HG03108 (cell line): ENCODE results near the gene PLEKHA8.
A peak's percentile ranks its signal among the peaks of the same experiment; 100 is the strongest.

Source experiments
- ATAC-seq: cut with Tn5 transposase; IDR thresholded peaks from one replicate; pipeline ENCODE4 v1.9.1; 2021; ENCODE audit warnings: moderate library complexity; ENCODE audit not compliant: unreplicated experiment

Gene PLEKHA8

GRCh38 chr7:30166155-30166840 lies 138.1 kb downstream of the PLEKHA8 start:
- ATAC-seq = no peak

GRCh38 chr7:30166841-30167235 lies 138.6 kb downstream of the PLEKHA8 start:
- ATAC-seq = no peak

- ATAC-seq = no peak
Measured at GRCh38 chr7:30167901-30168300, 139.7 kb downstream of the PLEKHA8 start.

- no peak for ATAC-seq
Measured at GRCh38 chr7:30168835-30169573, 140.8 kb downstream of the PLEKHA8 start.

GRCh38 chr7:30169579-30169978 lies 141.4 kb downstream of the PLEKHA8 start:
- ATAC-seq = no peak

- no peak for ATAC-seq
Measured at GRCh38 chr7:30170476-30171205, 142.4 kb downstream of the PLEKHA8 start.

GRCh38 chr7:30171766-30172447 lies 143.7 kb downstream of the PLEKHA8 start:
- no peak for ATAC-seq

- no peak for ATAC-seq
Measured at GRCh38 chr7:30172451-30172850, 144.2 kb downstream of the PLEKHA8 start.

GRCh38 chr7:30173058-30173897 lies 145.1 kb downstream of the PLEKHA8 start:
- ATAC-seq = no peak

GRCh38 chr7:30175180-30175579 lies 147.0 kb downstream of the PLEKHA8 start:
- ATAC-seq = no peak

GRCh38 chr7:30175636-30176147 lies 147.5 kb downstream of the PLEKHA8 start:
- ATAC-seq = no peak

- peak; percentile 57 for ATAC-seq
Measured at GRCh38 chr7:30176463-30177109, 148.4 kb downstream of the PLEKHA8 start.

GRCh38 chr7:30177186-30177585 lies 149.0 kb downstream of the PLEKHA8 start:
- ATAC-seq = no peak

- no peak for ATAC-seq
Measured at GRCh38 chr7:30177965-30178364, 149.8 kb downstream of the PLEKHA8 start.

GRCh38 chr7:30178748-30179436 lies 150.7 kb downstream of the PLEKHA8 start:
- peak; percentile 73 for ATAC-seq
